Measurements from ENCODE around the gene ECT2L. TPM values are rescaled to one million over a fixed set of nuclear protein-coding genes. Genes with fewer than 3 reads are reported as not detected.

The ECT2L gene, protein sequence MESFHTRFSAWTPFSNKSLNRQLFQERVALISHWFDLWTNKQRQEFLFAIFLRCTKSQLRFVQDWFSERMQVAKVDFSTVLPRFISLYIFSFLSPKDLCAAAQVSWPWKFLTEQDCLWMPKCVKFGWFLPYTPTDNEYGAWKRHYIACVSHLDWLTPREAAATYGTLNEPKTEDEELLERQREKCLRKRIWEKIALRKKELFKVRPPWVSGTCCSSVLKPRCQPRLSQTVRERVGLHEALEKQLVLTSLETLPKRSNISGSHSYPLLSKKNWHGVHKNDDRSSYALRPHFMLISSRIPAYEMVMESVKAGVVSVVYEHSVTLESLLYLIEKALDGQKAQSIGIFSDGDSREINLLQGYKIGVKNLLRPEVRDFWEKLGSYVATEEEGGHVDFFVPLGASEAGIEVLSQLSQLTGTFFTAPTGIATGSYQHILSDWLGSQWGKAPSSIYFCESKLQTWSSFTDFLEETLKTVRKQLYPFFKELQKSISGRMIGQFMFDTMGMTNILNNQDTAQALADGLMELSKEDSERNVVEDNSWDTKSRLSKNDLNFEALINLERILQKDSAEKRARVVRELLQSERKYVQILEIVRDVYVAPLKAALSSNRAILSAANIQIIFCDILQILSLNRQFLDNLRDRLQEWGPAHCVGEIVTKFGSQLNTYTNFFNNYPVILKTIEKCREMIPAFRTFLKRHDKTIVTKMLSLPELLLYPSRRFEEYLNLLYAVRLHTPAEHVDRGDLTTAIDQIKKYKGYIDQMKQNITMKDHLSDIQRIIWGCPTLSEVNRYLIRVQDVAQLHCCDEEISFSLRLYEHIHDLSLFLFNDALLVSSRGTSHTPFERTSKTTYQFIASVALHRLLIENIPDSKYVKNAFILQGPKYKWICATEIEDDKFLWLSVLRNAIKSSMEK
- total RNA-seq: 0.31 TPM

DNA sequence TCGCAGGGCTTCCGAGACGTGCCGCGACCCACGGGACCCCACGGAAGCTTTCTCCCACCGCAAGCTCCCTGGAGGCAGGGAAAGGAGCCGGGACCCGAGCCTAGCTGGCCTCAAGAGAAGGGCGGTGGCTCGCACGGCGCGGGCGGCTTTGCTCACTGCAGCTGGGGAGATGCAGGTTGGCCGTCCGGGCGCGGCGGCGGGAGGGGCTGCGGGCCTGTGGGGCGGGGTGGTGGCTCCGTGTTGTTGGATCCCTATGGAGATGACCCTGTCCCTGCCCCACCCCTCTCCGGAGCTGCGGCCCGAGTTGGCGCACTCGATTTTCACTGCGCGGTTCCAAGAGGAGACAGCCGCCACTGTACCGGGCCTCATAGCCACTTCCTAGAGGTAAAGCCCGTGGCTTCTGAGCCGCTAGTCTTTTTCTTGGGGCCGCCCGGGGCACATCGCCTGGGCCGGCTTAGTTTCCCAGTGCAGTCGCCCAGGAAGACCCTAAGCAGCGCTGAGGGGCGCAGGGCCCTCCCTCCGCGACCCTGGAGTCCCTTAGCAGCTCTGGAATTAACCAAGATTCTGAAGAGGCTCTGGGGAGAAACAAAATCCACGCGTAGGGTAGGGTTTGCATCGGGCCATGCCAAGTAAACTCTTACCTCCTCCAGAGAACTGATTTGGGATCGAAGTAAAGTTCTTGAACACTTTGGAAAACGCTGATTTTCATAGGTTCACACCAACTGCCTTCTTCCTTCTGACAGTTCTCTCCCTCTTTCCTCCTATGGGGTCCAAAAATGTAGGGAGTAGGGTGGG is at the start of gene ECT2L:
Gene ECT2L, plus strand, starts transcription at position 279 of the 795 bp plus-strand sequence. CDS start 17,188 bp downstream, outside the sequence.

DNA sequence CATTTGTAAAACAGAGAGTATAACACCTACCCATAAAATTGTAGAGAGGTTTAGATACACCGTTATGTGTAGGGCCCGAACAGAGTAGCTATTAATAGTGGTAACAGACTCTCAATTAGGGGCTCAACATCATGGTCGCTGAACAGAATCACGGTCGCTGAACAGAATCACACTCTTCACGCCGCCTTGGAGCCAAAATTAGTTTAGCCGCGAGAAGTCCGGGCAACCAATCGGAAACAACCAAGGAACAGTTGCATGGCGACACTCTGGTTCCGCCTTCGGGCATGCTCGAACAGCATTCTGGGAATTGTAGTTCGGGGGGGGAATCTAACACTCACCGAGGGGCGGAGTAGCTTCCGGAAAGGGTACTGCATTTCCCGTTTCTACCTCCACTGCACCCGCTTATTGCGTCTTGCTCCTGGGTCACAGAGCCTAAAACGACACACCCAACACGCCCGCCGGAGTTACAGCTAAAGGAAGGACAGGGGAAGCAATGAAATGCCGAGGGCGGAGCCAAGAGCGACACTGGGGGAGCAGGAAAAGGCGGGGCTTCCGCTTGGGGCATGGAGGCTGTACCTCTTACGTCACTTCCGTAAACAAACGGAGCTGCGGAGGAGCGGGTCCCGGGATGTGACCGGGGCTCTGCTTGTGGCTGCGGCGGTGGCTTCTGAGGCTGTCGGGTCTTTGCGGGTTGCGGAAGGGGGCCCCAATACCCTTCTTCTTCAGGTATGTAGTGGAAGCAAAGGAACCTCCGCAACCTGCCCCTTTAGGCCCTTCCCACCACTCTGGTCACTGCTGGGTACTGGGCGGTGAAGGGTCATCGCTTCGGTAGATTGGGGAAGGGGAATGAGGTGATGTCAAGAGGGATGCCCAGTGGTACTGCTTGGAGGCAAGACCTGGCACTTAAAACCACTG is 22.5 kb upstream of the ECT2L start, which contains the start of gene CCDC28A:
Gene CCDC28A, plus strand, starts transcription at position 593 of the 915 bp plus-strand sequence. CDS start 2,352 bp downstream, outside the sequence.

Other genes with a start within 250 kb of the ECT2L start
- 11.9 TPM for gene CCDC28A, start 22.3 kb upstream of the ECT2L start, total RNA-seq
- 137 TPM for gene REPS1, start 192.2 kb downstream of the ECT2L start, total RNA-seq
- 46.0 TPM for gene ABRACL, start 232.7 kb downstream of the ECT2L start, total RNA-seq